Measurements from ENCODE around the gene RNASEH2C. TPM values are rescaled to one million over a fixed set of nuclear protein-coding genes. Genes with fewer than 3 reads are reported as not detected.
A peak's percentile ranks its signal among the peaks of the same experiment; 100 is the strongest.

The RNASEH2C gene
- total RNA-seq, 2 donors from 2014 or later: 41.6 to 47.9 TPM

- Mint-ChIP-seq H3K27me3 (ENCODE audit: insufficient read depth) (peaks cover 64% of the 10 kb centered on the region), H3K27ac (no peak overlapping the region), H3K4me3 (no peak overlapping the region), H3K36me3 (ENCODE audit: low read depth) (no peaks in the 10 kb centered on the region), H3K4me1 (no peaks in the 10 kb centered on the region), H3K9me3 (peaks cover 11% of the 10 kb centered on the region)
- peaks cover 36% of the 10 kb centered on the region for H3K27me3 ChIP-seq (ENCODE audit: control insufficient read depth, insufficient read depth, low read length, poor library complexity, severe bottlenecking)
- no peaks in the 10 kb centered on the region for H3K9me3 ChIP-seq (ENCODE audit: control insufficient read depth, low read length)
- H3K4me3 ChIP-seq (ENCODE audit: low read length): no peak overlapping the region
- WGBS, 2 experiments (ENCODE audit: insufficient coverage in 1 of 2, insufficient read length in 1 of 2): 93 to 99% methylated on average over 17 of the region's 17 CpGs
- no peaks in the 10 kb centered on the region for H3K36me3 ChIP-seq (ENCODE audit: control insufficient read depth, insufficient read depth, low read length)
- no peak for TF ChIP-seq CTCF (conservative IDR thresholded peaks at IDR 0.05)
- no peak overlapping the region for H3K9ac ChIP-seq (ENCODE audit: extremely low read depth, low read length, poor library complexity, severe bottlenecking)
- no peak for DNase-seq
- H3K27ac ChIP-seq (ENCODE audit: low read depth, low read length): no peak overlapping the region
- no peaks in the 10 kb centered on the region for H3K4me1 ChIP-seq (ENCODE audit: control insufficient read depth, insufficient read depth, low read length)
These were observed 24.5 kb upstream of the RNASEH2C start for GRCh38 chr11:65745049-65745448.

- H3K27me3 ChIP-seq (ENCODE audit: control insufficient read depth, insufficient read depth, low read length, poor library complexity, severe bottlenecking): peaks cover 32% of the 10 kb centered on the region
- no peaks in the 10 kb centered on the region for H3K36me3 ChIP-seq (ENCODE audit: control insufficient read depth, insufficient read depth, low read length)
- no peak overlapping the region for H3K9ac ChIP-seq (ENCODE audit: extremely low read depth, low read length, poor library complexity, severe bottlenecking)
- no peak overlapping the region for H3K4me3 ChIP-seq (ENCODE audit: low read length)
- 89 to 90% methylated on average over 8 of the region's 8 CpGs for WGBS, 2 experiments (ENCODE audit: insufficient coverage in 1 of 2, insufficient read length in 1 of 2)
- H3K9me3 ChIP-seq (ENCODE audit: control insufficient read depth, low read length): no peaks in the 10 kb centered on the region
- no peak for DNase-seq
- H3K4me1 ChIP-seq (ENCODE audit: control insufficient read depth, insufficient read depth, low read length): no peaks in the 10 kb centered on the region
- Mint-ChIP-seq H3K27ac (no peak overlapping the region), H3K9me3 (peaks cover 11% of the 10 kb centered on the region), H3K36me3 (ENCODE audit: low read depth) (no peaks in the 10 kb centered on the region), H3K4me1 (no peaks in the 10 kb centered on the region), H3K27me3 (ENCODE audit: insufficient read depth) (peaks cover 63% of the 10 kb centered on the region), H3K4me3 (no peak overlapping the region)
- TF ChIP-seq CTCF (conservative IDR thresholded peaks at IDR 0.05): no peak
- no peak overlapping the region for H3K27ac ChIP-seq (ENCODE audit: low read depth, low read length)
These were observed 24.1 kb upstream of the RNASEH2C start for GRCh38 chr11:65744699-65745042.

- no peak overlapping the region for H3K9ac ChIP-seq (ENCODE audit: extremely low read depth, low read length, poor library complexity, severe bottlenecking)
- H3K27me3 ChIP-seq (ENCODE audit: control insufficient read depth, insufficient read depth, low read length, poor library complexity, severe bottlenecking): peaks cover 27% of the 10 kb centered on the region
- H3K36me3 ChIP-seq (ENCODE audit: control insufficient read depth, insufficient read depth, low read length): no peaks in the 10 kb centered on the region
- peaks cover 11% of the 10 kb centered on the region for H3K9me3 Mint-ChIP-seq
- TF ChIP-seq CTCF (conservative IDR thresholded peaks at IDR 0.05): peak; percentile 65
- H3K4me3 ChIP-seq (ENCODE audit: low read length): no peak overlapping the region
- 83 to 89% methylated on average over 15 to 18 of the region's 18 CpGs for WGBS, 2 experiments (ENCODE audit: insufficient coverage in 1 of 2, insufficient read length in 1 of 2)
- no peaks in the 10 kb centered on the region for H3K4me1 Mint-ChIP-seq
- no peak overlapping the region for H3K27ac Mint-ChIP-seq
- H3K27me3 Mint-ChIP-seq (ENCODE audit: insufficient read depth): peaks cover 58% of the 10 kb centered on the region
- H3K36me3 Mint-ChIP-seq (ENCODE audit: low read depth): no peaks in the 10 kb centered on the region
- peak; percentile 82 for DNase-seq
- no peak overlapping the region for H3K4me3 Mint-ChIP-seq
- no peaks in the 10 kb centered on the region for H3K9me3 ChIP-seq (ENCODE audit: control insufficient read depth, low read length)
- no peak overlapping the region for H3K27ac ChIP-seq (ENCODE audit: low read depth, low read length)
- H3K4me1 ChIP-seq (ENCODE audit: control insufficient read depth, insufficient read depth, low read length): no peaks in the 10 kb centered on the region
These were observed 23.6 kb upstream of the RNASEH2C start for GRCh38 chr11:65744026-65744698.
